Mucosa of rectum (tissue), 2 donors: ENCODE measurements around the gene CALM3.
A peak's percentile ranks its signal among the peaks of the same experiment; 100 is the strongest.
"Not testable (repeated sequence)": the region's sequence is repeated elsewhere in the genome, so short reads cannot be mapped to it uniquely, and the experiment has no call there.

Experiments
- H3K27ac ChIP-seq, 2 donors: one replicate each; pipeline ENCODE4 v1.7.0; 2013; ENCODE audit warnings: inconsistent platforms in 2 of 2, low read depth in 2 of 2, low read length in 2 of 2
- H3K27me3 ChIP-seq, 2 donors: one replicate each; pipeline ENCODE4 v1.7.0; 2013; ENCODE audit warnings: low read length in 2 of 2; ENCODE audit not compliant: control insufficient read depth in 2 of 2, insufficient read depth in 2 of 2
- H3K36me3 ChIP-seq, 2 donors: one replicate each; pipeline ENCODE4 v1.7.0; 2013; ENCODE audit warnings: low read length in 2 of 2; ENCODE audit not compliant: control insufficient read depth in 2 of 2, insufficient read depth in 2 of 2
- H3K4me1 ChIP-seq, 2 donors: one replicate each; pipeline ENCODE4 v1.7.0; 2013; ENCODE audit warnings: low read length in 2 of 2, mild to moderate bottlenecking in 1 of 2; ENCODE audit not compliant: control insufficient read depth in 2 of 2, insufficient read depth in 2 of 2
- H3K4me3 ChIP-seq, 2 donors: one replicate each; pipeline ENCODE4 v1.7.0; 2013; ENCODE audit warnings: low read length in 2 of 2
- H3K9ac ChIP-seq, 2 donors: one replicate each; pipeline ENCODE4 v1.7.0; 2013; ENCODE audit warnings: low read length in 2 of 2, low read depth in 1 of 2, mild to moderate bottlenecking in 1 of 2
- H3K9me3 ChIP-seq, 2 donors: one replicate each; pipeline ENCODE4 v1.7.0; 2013; ENCODE audit warnings: low read length in 2 of 2; ENCODE audit not compliant: control insufficient read depth in 2 of 2
- donor health status: healthy.
- donor health status: Normal muscosa, but diverticular disease.

CALM3 gene

GRCh38 chr19:46601318-46602224, at the start of gene CALM3:
CALM3 (plus strand) TSS chr19:46601330; CDS start chr19:46601435, 105 bp downstream.
- Histone ChIP-seq H3K4me3 (peak within 1 kb of the TSS; percentile 87 to 92), H3K9ac (peak within 1 kb of the TSS; percentile 99), H3K27ac (peak within 1 kb of the TSS; percentile 98), H3K4me1 (peaks cover 20 to 23% of the 10 kb centered on the region in 2 donors), H3K27me3 (no peaks in the 10 kb centered on the region), H3K36me3 (peaks cover 11 to 12% of the 10 kb centered on the region in 2 donors), H3K9me3 (no peaks in the 10 kb centered on the region)

GRCh38 chr19:46552891-46553290, 48.2 kb upstream of the CALM3 start:
- Histone ChIP-seq H3K4me1 (no peaks in the 10 kb centered on the region), H3K9ac (no peak overlapping the region), H3K36me3 (no peaks in the 10 kb centered on the region), H3K27me3 (no peaks in the 10 kb centered on the region), H3K9me3 (peaks cover 2 to 3% of the 10 kb centered on the region in 2 donors), H3K27ac (no peak overlapping the region), H3K4me3 (no peak overlapping the region)

GRCh38 chr19:46554161-46554560, 47.0 kb upstream of the CALM3 start:
- Histone ChIP-seq H3K27me3 (no peaks in the 10 kb centered on the region), H3K36me3 (no peaks in the 10 kb centered on the region), H3K4me3 (no peak overlapping the region), H3K9ac (no peak overlapping the region), H3K4me1 (no peaks in the 10 kb centered on the region), H3K27ac (no peak overlapping the region), H3K9me3 (peaks cover 2 to 3% of the 10 kb centered on the region in 2 donors)

GRCh38 chr19:46555628-46556280, 45.4 kb upstream of the CALM3 start:
- H3K36me3 ChIP-seq: no peaks in the 10 kb centered on the region
- no peak overlapping the region for H3K4me3 ChIP-seq
- no peaks in the 10 kb centered on the region for H3K9me3 ChIP-seq
- no peaks in the 10 kb centered on the region for H3K4me1 ChIP-seq
- no peak overlapping the region for H3K9ac ChIP-seq
- no peaks in the 10 kb centered on the region for H3K27me3 ChIP-seq
- no peak overlapping the region for H3K27ac ChIP-seq

- H3K27ac ChIP-seq, H3K9me3 ChIP-seq, H3K27me3 ChIP-seq, H3K36me3 ChIP-seq, H3K9ac ChIP-seq, H3K4me3 ChIP-seq, H3K4me1 ChIP-seq: not testable (repeated sequence)
Measured at GRCh38 chr19:46556471-46556870, 44.7 kb upstream of the CALM3 start.

- H3K27me3 ChIP-seq: no peaks in the 10 kb centered on the region
- no peak overlapping the region for H3K9ac ChIP-seq
- no peak overlapping the region for H3K4me3 ChIP-seq
- no peak overlapping the region for H3K27ac ChIP-seq
- no peaks in the 10 kb centered on the region for H3K9me3 ChIP-seq
- no peaks in the 10 kb centered on the region for H3K4me1 ChIP-seq
- H3K36me3 ChIP-seq: no peaks in the 10 kb centered on the region
Measured at GRCh38 chr19:46559203-46559602, 41.9 kb upstream of the CALM3 start.

- not testable (repeated sequence) for H3K4me3 ChIP-seq
Measured at GRCh38 chr19:46559675-46560074, 41.5 kb upstream of the CALM3 start.

GRCh38 chr19:46564701-46565100, 36.4 kb upstream of the CALM3 start:
- no peaks in the 10 kb centered on the region for H3K36me3 ChIP-seq
- no peak overlapping the region for H3K9ac ChIP-seq
- no peak overlapping the region for H3K4me3 ChIP-seq
- no peak overlapping the region for H3K27ac ChIP-seq
- no peaks in the 10 kb centered on the region for H3K4me1 ChIP-seq
- no peaks in the 10 kb centered on the region for H3K27me3 ChIP-seq
- no peaks in the 10 kb centered on the region for H3K9me3 ChIP-seq

More at GRCh38 chr19:46559675-46560074, 41.5 kb upstream of the CALM3 start:
- H3K27ac ChIP-seq, H3K36me3 ChIP-seq, H3K4me1 ChIP-seq, H3K9me3 ChIP-seq, H3K9ac ChIP-seq, H3K27me3 ChIP-seq: not testable (repeated sequence)

GRCh38 chr19:46571495-46571894, 29.6 kb upstream of the CALM3 start:
- Histone ChIP-seq H3K36me3 (no peaks in the 10 kb centered on the region), H3K9ac (no peak overlapping the region), H3K4me1 (no peaks in the 10 kb centered on the region), H3K27me3 (no peaks in the 10 kb centered on the region), H3K9me3 (no peaks in the 10 kb centered on the region), H3K27ac (no peak overlapping the region), H3K4me3 (no peak overlapping the region)

GRCh38 chr19:46573679-46574498, 27.2 kb upstream of the CALM3 start:
- Histone ChIP-seq H3K36me3 (no peaks in the 10 kb centered on the region), H3K27ac (no peak overlapping the region), H3K4me1 (no peaks in the 10 kb centered on the region), H3K9ac (no peak overlapping the region), H3K4me3 (no peak overlapping the region), H3K9me3 (no peaks in the 10 kb centered on the region), H3K27me3 (no peaks in the 10 kb centered on the region)
